Cardiac muscle cell (in vitro differentiated cells and primary cell): ENCODE results near the gene ALX1. TPM values are rescaled to one million over a fixed set of nuclear protein-coding genes. Genes with fewer than 3 reads are reported as not detected.
A peak's percentile ranks its signal among the peaks of the same experiment; 100 is the strongest.

ENCODE experiments used
- DNase-seq, 2 donors: peaks; one replicate each; pipeline versions ENCODE4 v3.0.0 to v3.0.0-alpha.2; 2010 to 2017; ENCODE audit warnings: low read depth in 1 of 2, low spot score in 1 of 2
- H3K27ac ChIP-seq: fragments of 200-600 bp; sonication (generic); 2 replicates; pipeline ENCODE4 v1.5.1; 2016
- H3K27me3 ChIP-seq: fragments of 200-600 bp; sonication (generic); 2 replicates; pipeline ENCODE4 v1.6.0; 2016; ENCODE audit warnings: control low read depth
- H3K36me3 ChIP-seq: fragments of 200-600 bp; sonication (generic); 2 replicates; pipeline ENCODE4 v1.5.1; 2016; ENCODE audit warnings: control low read depth
- H3K4me1 ChIP-seq: fragments of 200-600 bp; sonication (generic); 2 replicates; pipeline ENCODE4 v1.8.1; 2017; ENCODE audit warnings: low read depth, mild to moderate bottlenecking, mixed run types
- H3K4me3 ChIP-seq: fragments of 200-600 bp; sonication (generic); 2 replicates; pipeline ENCODE4 v1.5.1; 2016; ENCODE audit warnings: mild to moderate bottlenecking
- H3K9me3 ChIP-seq: fragments of 200-600 bp; sonication (generic); 2 replicates; pipeline ENCODE4 v1.5.1; 2017; ENCODE audit warnings: low read depth, mild to moderate bottlenecking, control low read depth
- polyA plus RNA-seq: library from polyadenylated mRNA; unstranded; fragments of >200 nt; fragmentation: Nextera tagmentation; extraction: Ambion mirVana; gene quantifications from 2 replicates; pipeline ENCODE4 v1.2.1, GENCODE V29; 2016
- total RNA-seq: library from RNA; depleted of rRNA; stranded (reverse); fragments of >200 nt; gene quantifications from 2 replicates; pipeline ENCODE4 v1.2.3, GENCODE V29; 2016
- TF ChIP-seq, protein P1 (sequence below): IDR thresholded peaks from 2 replicates; pipeline ENCODE4 v1.5.1; 2012; ENCODE audit warnings: low read depth, mild to moderate bottlenecking, low read length

The ALX1 gene
- total RNA-seq, result 5.2 and 7.2 TPM in 2 replicates
- 5.9 and 9.7 TPM in 2 replicates for polyA plus RNA-seq

DNA sequence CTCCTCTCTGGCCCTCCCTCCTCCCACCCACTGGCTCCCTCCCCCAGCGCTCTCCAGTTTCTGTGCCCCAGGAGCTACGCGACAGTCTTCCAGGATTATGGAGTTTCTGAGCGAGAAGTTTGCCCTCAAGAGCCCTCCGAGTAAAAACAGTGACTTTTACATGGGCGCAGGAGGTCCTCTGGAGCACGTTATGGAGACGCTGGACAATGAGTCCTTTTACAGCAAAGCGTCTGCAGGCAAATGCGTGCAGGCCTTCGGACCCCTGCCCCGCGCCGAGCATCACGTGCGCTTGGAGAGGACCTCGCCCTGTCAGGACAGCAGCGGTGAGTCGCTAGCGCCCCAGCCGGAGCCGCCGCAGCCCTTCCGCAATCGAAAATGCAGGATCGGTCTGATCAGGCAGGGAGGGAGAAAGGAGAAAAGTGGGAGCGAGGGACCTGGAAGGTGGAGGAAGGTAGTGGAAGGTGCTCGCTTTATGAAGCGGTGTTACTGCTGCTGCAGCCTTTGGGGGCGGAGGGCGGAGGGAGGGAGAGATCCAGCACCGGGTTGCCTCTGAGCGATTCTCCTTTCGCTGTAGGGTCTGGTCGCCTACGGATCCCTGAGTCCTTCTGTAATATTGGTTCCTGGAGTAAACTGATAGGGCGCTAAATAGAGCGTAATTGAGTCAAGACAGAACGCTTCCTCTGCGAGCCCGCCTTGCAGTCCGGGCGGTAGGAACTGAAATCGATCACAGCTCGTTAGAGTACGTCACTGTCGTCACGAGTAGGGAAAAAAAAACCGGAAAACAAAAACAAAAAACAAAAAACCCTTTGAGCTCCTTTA, at the start of gene ALX1:
Gene ALX1, plus strand, starts transcription at position 56 of the 819 bp plus-strand sequence. Its CDS starts 42 bp downstream, at position 98.
- no peaks in the 10 kb centered on the region for H3K36me3 ChIP-seq
- peak within 1 kb of the TSS; percentile 73 for H3K4me3 ChIP-seq
- no peaks in the 10 kb centered on the region for H3K4me1 ChIP-seq
- peak within 1 kb of the TSS; percentile 87 for H3K27ac ChIP-seq
- TF ChIP-seq, protein P1, sequence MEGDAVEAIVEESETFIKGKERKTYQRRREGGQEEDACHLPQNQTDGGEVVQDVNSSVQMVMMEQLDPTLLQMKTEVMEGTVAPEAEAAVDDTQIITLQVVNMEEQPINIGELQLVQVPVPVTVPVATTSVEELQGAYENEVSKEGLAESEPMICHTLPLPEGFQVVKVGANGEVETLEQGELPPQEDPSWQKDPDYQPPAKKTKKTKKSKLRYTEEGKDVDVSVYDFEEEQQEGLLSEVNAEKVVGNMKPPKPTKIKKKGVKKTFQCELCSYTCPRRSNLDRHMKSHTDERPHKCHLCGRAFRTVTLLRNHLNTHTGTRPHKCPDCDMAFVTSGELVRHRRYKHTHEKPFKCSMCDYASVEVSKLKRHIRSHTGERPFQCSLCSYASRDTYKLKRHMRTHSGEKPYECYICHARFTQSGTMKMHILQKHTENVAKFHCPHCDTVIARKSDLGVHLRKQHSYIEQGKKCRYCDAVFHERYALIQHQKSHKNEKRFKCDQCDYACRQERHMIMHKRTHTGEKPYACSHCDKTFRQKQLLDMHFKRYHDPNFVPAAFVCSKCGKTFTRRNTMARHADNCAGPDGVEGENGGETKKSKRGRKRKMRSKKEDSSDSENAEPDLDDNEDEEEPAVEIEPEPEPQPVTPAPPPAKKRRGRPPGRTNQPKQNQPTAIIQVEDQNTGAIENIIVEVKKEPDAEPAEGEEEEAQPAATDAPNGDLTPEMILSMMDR, result no peak
- peaks cover 48% of the 10 kb centered on the region for H3K27me3 ChIP-seq
- peak; percentile 17 to 80 for DNase-seq
- no peaks in the 10 kb centered on the region for H3K9me3 ChIP-seq

DNA sequence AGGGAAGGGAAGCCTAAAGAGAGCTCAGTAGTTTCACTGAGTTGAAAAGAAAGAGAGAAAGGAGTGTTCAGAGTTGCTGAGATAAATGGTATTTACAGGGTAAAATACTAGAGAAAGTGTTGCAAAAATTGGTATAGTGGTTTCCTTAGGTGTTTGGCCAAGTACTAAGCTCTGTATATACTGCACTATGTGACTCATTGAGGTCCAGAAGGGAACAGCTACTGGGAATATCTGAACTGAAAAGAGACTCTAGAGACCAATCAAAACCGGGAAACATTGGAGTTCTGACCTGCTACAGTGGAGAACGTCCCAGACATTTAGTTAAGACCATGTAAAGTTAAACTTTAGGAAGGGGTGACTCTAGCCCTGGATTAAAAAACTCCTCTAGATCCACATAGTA, 42.7 kb upstream of the ALX1 start:
- Histone ChIP-seq H3K9me3 (no peaks in the 10 kb centered on the region), H3K4me1 (no peaks in the 10 kb centered on the region), H3K36me3 (no peaks in the 10 kb centered on the region), H3K4me3 (no peak overlapping the region), H3K27ac (no peak overlapping the region), H3K27me3 (no peaks in the 10 kb centered on the region)
- TF ChIP-seq, protein P1, result no peak
- no peak for DNase-seq

DNA sequence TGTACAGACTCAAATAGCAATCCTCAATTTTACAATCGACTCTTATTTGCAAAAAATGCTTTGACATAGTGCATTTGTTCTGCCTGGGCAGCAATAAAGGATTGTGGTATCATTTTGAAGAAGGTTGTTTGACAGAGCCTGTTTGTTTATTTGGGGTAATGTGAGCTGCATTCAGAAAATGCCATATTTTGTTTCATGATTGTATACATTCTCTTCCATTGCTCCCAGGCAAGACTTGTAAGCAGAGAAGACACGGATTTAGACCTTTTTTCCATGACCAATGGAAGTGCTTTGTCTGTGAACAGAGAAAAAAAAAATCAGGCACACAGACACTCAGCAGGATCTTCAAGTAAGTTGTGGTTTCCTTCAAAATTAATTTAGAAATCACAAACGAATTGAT, 35.5 kb upstream of the ALX1 start:
- no peak overlapping the region for H3K27ac ChIP-seq
- TF ChIP-seq, protein P1, result no peak
- no peaks in the 10 kb centered on the region for H3K9me3 ChIP-seq
- H3K27me3 ChIP-seq, result no peaks in the 10 kb centered on the region
- no peaks in the 10 kb centered on the region for H3K4me1 ChIP-seq
- H3K4me3 ChIP-seq, result no peak overlapping the region
- no peaks in the 10 kb centered on the region for H3K36me3 ChIP-seq
- DNase-seq, result no peak

DNA sequence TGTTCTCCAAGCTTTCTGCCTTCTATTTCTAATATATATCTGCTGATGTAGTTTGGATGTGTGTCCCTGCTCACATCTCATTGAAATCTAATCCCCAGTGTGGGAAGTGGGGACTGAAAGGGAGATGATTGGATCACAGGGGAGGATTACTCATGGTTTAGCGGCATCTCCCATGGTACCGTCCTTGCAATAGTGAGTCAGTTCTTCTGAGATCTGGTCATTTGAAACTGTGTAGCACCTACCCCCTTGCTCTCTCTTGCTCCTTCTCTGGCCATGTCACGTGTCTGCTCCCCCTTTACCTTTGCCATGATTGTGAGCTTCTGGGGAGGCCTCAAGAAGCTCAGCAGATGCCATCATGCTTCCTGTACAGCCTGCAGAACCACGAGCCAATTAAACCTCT, 26.2 kb upstream of the ALX1 start:
- H3K9me3 ChIP-seq, result no peaks in the 10 kb centered on the region
- no peak overlapping the region for H3K4me3 ChIP-seq
- H3K4me1 ChIP-seq, result no peaks in the 10 kb centered on the region
- H3K27me3 ChIP-seq, result no peaks in the 10 kb centered on the region
- TF ChIP-seq, protein P1, result no peak
- DNase-seq, result no peak
- no peaks in the 10 kb centered on the region for H3K36me3 ChIP-seq
- no peak overlapping the region for H3K27ac ChIP-seq

DNA sequence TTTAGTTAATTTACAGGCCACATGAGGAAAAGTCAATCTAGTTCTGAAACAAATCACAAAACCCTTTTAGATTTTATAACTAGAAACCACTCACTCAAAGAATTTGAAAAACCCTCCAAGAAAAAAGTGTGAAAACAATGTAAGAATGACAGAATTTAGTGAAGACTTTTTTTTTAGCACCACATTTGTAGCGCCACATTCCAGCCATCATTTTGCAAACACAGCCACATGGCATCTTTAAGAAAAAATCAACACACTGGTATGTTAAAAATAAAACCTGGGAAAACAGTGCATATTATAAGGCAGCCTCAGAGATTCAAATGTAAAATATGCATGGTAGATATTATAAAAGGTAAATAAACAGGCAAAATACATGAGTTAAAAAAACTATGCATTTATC, 22.3 kb upstream of the ALX1 start:
- Histone ChIP-seq H3K36me3 (no peaks in the 10 kb centered on the region), H3K9me3 (no peaks in the 10 kb centered on the region), H3K4me1 (no peaks in the 10 kb centered on the region), H3K27ac (no peak overlapping the region), H3K4me3 (no peak overlapping the region), H3K27me3 (no peaks in the 10 kb centered on the region)
- no peak for DNase-seq
- TF ChIP-seq, protein P1, result no peak
